Fibroblast of villous mesenchyme (primary cell): ENCODE results near the gene TCF7L1. TPM values are rescaled to one million over a fixed set of nuclear protein-coding genes. Genes with fewer than 3 reads are reported as not detected.

Experiments
- DNase-seq: peaks from one replicate; pipeline ENCODE4 v3.0.0-alpha.2; 2010; ENCODE audit warnings: low read depth
- H3K4me3 ChIP-seq: 2 replicates; pipeline ENCODE4 v1.5.1; 2011; ENCODE audit warnings: low read depth, mild to moderate bottlenecking, low read length
- total RNA-seq: library from RNA; depleted of rRNA; stranded (reverse); fragments of >200 nt; gene quantifications from 2 replicates; pipeline ENCODE4 v1.2.3, GENCODE V29; 2012
- TF ChIP-seq, protein P1 (sequence below): IDR thresholded peaks from 2 replicates; pipeline ENCODE4 v1.5.1; 2012; ENCODE audit warnings: low read depth, mild to moderate bottlenecking, low read length; ENCODE audit not compliant: insufficient read depth

Gene TCF7L1, protein sequence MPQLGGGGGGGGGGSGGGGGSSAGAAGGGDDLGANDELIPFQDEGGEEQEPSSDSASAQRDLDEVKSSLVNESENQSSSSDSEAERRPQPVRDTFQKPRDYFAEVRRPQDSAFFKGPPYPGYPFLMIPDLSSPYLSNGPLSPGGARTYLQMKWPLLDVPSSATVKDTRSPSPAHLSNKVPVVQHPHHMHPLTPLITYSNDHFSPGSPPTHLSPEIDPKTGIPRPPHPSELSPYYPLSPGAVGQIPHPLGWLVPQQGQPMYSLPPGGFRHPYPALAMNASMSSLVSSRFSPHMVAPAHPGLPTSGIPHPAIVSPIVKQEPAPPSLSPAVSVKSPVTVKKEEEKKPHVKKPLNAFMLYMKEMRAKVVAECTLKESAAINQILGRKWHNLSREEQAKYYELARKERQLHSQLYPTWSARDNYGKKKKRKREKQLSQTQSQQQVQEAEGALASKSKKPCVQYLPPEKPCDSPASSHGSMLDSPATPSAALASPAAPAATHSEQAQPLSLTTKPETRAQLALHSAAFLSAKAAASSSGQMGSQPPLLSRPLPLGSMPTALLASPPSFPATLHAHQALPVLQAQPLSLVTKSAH
- total RNA-seq, result 4.3 and 9.0 TPM in 2 replicates

DNA sequence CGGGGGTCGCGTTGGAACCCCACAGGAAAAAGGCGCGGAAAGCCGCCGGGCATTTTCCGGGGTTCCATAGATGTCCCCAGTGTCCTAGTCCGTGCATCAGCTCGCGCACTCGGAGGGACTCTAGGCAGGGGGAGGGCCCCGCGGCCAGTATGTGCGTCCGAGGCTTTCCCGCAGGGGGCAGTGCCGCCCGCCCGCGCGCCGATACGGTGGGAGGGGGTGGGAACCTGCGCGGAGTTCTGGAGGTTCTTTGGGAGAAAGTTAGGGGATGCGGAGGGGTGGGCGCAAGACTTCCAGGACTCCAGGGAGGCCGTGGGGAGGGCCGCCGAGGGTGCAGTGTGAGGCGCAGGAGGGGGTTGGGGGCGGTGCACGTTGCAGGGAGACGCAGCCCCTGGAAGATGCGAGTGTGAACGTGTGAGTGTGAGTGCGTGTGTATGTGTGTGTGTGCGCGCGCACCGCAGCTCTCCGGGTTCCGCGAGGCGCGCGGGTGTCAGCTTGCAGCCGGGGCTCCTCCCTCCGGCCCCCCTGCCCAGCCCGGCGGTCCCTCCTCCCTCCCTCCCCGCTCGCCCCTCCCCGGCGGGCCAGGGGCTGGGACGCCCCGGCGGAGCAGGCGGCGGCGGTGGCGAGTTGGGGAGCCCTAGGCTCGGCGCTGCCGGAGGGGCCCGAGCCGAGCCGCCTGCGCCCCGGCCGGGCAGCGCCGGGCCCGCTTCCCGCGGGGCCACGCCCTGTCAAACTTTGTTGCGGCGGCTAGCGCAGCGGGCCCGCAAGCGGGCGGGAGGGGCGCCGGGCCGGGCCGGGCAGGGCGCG is at the start of gene TCF7L1:
Gene TCF7L1, plus strand, starts transcription at position 559 of the 804 bp plus-strand sequence. CDS start 293 bp downstream, outside the sequence.
- TF ChIP-seq, protein P1, sequence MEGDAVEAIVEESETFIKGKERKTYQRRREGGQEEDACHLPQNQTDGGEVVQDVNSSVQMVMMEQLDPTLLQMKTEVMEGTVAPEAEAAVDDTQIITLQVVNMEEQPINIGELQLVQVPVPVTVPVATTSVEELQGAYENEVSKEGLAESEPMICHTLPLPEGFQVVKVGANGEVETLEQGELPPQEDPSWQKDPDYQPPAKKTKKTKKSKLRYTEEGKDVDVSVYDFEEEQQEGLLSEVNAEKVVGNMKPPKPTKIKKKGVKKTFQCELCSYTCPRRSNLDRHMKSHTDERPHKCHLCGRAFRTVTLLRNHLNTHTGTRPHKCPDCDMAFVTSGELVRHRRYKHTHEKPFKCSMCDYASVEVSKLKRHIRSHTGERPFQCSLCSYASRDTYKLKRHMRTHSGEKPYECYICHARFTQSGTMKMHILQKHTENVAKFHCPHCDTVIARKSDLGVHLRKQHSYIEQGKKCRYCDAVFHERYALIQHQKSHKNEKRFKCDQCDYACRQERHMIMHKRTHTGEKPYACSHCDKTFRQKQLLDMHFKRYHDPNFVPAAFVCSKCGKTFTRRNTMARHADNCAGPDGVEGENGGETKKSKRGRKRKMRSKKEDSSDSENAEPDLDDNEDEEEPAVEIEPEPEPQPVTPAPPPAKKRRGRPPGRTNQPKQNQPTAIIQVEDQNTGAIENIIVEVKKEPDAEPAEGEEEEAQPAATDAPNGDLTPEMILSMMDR, result peak; percentile 79
- peak; percentile 87 for DNase-seq
- peak within 1 kb of the TSS; percentile 73 for H3K4me3 ChIP-seq

DNA sequence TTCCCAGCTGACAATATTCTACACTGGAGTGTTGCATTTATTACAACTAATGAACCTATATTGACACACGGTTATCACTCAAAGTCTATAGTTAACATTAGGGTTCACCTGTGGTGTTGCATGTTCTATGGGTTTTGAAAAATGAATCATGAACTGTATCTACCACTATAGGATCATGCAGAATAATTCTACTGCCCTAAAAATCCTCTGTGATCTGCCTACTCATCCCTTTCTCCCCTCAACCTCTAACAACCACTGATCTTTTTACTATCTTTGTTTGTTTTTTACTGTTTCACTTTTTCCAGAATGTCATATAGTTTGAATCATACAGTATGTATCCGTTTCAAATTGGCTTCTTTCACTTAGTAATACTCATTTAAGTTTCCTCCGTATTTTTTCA is 47.6 kb upstream of the TCF7L1 start:
- H3K4me3 ChIP-seq, result no peak overlapping the region
- TF ChIP-seq, protein P1, result no peak
- no peak for DNase-seq

DNA sequence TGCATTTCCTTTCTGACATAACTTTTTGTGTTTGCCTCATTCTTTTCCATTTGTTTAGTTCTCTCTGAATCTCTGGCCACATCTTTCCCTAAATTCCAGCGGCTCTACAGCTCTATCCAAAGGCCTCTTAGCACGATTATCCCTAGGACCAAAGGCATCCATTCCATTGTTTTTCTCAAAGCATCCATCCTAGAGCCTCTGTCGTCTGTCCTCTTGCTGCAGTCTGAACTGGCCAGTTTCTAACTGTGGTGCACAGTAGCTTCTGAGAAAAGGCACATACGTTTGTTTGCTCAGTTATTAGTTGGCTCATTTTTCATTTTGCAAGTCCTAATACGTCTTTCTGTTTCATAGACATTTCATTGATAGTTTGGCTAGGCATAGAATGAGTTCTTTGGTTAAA is 45.7 kb upstream of the TCF7L1 start:
- no peak overlapping the region for H3K4me3 ChIP-seq
- DNase-seq, result no peak
- TF ChIP-seq, protein P1, result no peak

DNA sequence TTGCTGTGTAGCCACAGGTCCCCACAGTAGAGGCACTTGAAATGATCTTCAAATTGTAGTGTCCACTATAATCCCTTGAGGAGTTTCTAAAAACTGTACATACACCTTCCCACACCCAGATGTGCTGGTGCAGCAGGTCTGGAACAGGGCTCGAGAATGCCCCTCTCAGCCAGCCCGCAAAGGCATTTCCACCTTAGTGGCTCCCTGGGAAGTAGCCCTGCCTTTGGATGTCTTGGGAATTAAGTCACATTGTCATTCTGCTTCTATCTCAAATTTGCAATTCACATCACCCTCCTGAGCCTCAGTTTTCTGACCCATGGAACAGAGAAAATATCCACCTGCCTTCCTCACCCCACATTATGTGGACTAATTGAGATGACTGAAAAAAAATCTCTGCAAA is 44.3 kb upstream of the TCF7L1 start:
- TF ChIP-seq, protein P1, result no peak
- no peak for DNase-seq

DNA sequence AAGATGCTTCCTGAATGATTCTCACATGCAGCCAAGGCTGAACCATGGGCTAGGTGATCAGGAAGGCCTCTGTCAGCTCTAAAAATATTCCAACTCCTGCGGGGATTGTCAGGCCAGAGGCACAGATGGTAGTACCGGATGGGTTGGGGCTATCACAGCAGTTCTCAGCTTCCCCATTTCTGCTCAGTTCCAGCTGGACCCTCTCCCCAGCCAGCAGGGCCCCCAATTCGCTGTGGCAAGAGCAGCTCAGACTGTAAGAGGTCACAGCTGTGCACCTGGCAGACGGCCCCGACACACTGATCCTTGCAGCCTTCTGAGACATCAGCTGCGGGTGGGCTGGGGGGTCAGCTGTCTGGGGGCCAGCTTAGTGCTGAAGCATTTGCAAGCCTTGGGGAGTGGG is 43.6 kb upstream of the TCF7L1 start:
- DNase-seq, result no peak
- TF ChIP-seq, protein P1, result no peak

More for the DNA sequence above, 44.3 kb upstream of the TCF7L1 start:
- no peak overlapping the region for H3K4me3 ChIP-seq

DNA sequence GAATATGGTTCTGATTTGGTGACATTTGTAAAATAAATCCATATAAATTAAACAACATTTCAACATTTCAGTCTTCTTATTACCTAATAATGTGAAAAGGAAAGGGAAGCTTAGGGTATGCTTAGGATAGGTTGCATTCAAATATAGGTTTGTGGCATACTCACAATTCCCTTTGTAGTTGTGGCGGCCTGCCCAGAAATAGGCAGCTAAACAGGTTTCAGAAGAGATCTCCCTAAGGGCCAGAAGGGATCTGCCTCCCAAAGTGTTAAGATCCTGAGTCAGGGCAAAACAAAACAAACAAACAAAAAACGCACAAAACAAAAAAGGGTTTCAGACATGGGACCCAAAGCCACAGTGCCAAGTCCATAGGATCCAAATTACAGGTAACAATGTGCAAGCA is 41.4 kb upstream of the TCF7L1 start:
- no peak for DNase-seq
- TF ChIP-seq, protein P1, result no peak
- H3K4me3 ChIP-seq, result no peak overlapping the region

More for the DNA sequence above, 43.6 kb upstream of the TCF7L1 start:
- no peak overlapping the region for H3K4me3 ChIP-seq
